Raji (cell line): ENCODE measurements around the gene SLC15A5.

ENCODE experiments used
- POLR2A ChIP-seq: IDR thresholded peaks from 2 replicates; pipeline ENCODE4 v1.6.1; 2011; ENCODE audit warnings: low read depth, low read length, control low read depth; ENCODE audit not compliant: insufficient read depth

Gene SLC15A5

DNA sequence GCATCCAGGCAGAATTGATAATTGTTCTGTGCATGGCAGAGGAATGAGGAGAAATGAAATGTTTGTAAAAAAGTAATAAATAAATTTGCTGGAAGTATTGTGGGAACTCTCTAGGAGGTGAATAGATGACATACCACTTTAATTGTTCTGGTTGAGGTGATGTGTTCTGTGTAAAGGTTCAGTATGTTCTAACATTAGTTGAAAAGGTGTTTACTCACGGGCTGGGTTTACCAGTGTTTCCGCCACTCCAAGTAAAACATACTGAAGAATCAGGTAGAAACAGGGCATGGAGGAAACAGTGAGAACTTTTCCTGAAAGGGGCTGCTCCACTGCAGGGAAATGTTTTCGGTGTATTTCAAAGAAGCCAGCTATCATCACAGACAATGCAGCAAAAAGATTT, 53.3 kb downstream of the SLC15A5 start:
- TF ChIP-seq POLR2A: no peak

GRCh38 chr12:16221776-16222175, 55.7 kb downstream of the SLC15A5 start:
- TF ChIP-seq POLR2A: no peak

GRCh38 chr12:16220120-16220519, 57.4 kb downstream of the SLC15A5 start:
- TF ChIP-seq POLR2A: no peak

DNA sequence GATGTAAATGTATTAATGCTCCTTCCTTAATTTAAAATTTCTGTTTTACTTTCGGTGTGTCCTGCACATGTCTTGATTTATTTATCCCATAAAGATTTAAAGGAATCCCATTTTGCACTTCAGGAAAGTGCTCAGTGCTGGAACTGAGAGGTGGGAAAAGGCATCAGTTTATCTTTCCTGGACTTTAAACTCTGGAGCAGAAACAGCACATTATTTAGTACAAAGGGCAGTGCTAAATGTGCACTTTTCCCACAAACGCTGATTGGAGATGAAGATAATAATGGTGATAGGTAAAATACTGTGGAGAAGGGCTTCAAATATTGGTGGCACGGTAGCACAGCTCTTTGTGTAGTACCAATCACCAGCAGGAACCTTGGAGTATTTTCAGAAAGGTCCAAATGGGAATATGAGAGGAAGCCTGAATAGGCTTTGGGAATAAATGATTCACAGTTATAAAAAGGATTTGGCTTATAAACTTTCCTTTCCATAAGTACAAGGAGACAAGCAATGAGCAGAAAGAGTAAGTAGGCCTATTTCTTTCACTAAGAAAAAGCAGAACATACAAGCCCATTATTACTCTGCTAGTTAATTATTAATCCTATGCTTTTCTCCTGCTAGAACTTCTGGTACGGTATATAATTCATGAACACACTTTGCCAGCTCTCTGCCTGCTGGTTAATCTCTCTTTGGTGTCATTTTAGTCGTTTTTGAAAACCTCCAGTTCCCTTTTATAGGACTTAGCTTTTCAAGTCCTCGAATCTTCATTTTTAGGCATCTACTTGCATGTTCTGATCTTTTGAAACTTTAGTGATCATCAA, 58.3 kb downstream of the SLC15A5 start:
- no peak for TF ChIP-seq POLR2A

DNA sequence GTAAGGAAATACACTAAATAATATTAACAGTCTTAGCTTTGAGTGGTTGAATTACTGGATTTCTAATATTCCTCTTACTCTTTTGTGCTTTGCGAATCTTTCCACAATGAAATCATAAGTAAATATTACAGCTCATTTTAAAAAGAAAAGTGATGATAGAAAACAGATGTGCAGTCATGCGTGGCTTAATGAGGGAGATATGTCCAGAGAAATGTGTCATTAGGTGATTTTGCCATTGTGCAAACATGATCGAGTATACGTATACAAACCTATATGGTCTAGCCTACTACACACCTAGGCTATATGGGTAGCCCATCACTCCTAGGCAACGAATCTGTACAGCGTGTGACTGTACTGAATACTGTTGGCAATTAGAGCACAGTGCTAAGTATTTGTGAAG, 59.3 kb downstream of the SLC15A5 start:
- no peak for TF ChIP-seq POLR2A

DNA sequence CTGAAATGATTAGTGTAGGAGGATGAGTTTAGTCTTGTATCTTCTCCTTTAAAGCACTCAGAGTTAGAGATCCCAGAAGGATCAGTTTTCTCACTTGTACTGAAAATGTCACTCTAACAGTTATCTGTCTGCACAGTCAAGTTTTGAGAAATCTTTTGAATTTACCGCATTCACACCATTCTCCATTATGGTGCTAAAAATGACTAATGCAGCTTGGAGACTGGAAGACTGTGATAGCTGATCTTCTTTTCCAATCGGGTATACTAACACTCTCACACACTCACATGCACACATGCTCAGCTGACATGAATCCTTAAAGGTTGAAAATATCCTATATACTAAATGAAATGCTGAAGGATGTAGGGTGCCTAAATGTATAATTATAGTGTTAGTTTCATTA, 65.8 kb downstream of the SLC15A5 start:
- TF ChIP-seq POLR2A: no peak

GRCh38 chr12:16198884-16199283, 78.6 kb downstream of the SLC15A5 start:
- TF ChIP-seq POLR2A: no peak

GRCh38 chr12:16197600-16197999, 79.9 kb downstream of the SLC15A5 start:
- TF ChIP-seq POLR2A: no peak

DNA sequence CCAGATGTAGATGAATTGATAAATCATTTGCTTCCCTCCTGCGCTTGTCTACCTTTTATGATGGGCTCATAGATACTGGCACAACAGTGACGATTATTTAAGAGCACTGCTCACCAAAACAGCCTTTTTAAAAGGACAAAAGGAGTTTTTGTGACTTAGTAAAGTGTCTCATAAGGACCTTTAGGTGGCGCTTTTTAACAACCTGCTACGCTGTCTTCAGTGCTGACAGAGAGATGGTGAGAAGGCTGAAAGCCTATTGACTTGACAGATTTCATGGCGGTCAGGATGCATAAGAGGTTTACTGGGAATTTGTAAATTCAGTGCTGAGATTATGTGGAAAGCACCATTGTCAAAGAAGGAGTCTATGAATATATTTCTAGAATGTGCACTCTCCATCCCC, 87.6 kb downstream of the SLC15A5 start:
- no peak for TF ChIP-seq POLR2A

- no peak for TF ChIP-seq POLR2A
Observed at GRCh38 chr12:16187660-16188059, 89.8 kb downstream of the SLC15A5 start.

DNA sequence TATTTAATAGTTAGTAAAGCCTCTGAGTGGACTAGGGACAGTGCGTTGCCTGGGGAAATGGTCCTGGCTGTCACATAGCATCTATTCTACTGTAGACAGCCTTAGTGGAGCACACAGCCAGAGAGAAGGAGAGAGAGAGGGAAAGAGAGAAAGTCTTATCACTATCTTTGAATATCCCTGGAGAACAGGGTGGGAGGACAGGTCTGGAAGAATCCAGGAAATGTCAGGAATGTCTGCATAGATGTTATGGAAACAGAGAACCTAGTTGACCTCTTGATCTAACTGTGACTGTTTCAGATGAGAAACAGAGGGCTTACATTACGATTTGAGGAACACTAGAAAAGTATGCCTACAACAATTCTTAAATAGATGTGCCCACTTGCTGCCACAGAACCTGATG, 92.8 kb downstream of the SLC15A5 start:
- no peak for TF ChIP-seq POLR2A

DNA sequence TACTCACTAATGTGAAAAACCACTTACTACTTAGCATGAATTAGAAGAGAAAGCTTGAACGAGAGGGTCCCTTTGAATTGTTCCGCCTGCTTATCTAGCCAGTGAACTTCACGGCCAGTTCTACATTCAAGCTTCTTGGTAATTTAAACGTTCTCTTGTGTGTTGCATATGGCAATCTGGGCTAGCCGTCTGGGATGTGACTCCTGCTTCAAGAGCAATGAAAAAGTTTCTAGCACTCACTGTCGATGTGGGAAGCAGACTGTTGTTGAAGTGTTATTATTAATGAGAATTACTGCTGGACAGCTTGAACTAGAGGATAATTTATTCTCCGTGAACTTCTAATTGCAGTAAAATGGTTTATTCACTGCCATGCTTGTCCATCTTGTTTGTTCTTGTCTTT, 93.9 kb downstream of the SLC15A5 start:
- TF ChIP-seq POLR2A: no peak

- no peak for TF ChIP-seq POLR2A
Observed at GRCh38 chr12:16175840-16176239, 101.6 kb downstream of the SLC15A5 start.

DNA sequence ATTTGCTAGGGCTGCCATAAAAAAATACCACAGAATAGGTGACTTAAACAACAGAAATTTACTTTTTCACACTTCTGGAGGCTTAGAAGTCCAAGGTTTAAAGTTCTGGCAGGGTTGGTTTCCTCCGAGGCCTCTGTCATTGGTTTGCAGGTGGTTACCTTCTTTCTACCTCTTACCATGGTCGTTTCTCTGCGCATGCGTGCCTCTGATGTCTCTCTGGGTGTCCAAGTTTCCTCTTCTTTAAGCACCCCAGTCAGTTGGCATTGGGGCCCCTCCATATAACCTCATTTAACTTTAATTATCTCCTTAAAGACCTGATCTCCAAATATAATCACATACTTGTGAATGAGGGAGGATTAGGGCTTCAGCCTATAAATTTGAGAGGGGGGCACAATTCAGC, 103.2 kb downstream of the SLC15A5 start:
- TF ChIP-seq POLR2A: no peak

DNA sequence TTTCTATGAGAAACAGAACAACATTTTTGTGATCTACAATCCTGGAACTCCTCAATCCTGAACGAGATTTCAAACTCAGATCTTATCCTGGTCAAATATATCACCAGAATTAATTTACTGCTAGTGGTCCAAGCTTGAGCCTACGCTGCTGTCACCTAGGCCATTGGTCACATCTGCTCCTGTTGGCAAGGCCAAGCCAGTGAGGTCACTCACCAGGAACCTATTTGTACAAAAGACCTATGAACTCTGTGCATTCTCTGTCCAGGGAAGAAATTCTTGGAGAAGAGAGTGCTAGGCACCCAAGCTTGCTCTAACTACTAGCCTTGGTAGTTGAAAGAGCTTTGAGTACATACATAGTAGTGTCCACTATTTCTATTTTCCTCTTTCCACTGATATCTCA, 106.1 kb downstream of the SLC15A5 start:
- TF ChIP-seq POLR2A: no peak

DNA sequence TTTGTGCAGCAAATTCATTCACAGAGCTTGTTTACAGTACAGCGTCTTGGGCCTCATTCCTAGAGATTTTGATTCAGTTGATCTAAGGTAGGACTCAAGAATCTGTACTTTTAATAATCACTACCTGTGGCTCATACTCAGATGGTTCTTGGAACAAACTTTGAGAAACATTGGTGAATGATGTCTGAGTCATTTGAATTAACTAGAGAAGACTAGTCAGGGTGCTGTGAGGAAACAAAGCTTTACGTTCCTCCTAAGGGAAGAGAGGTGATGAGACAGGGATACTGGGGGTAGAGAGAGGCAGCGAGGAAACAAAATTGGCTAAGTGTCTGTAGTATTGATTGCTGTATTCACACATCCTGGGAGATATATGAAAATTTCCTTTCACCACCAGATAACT, 109.4 kb downstream of the SLC15A5 start:
- no peak for TF ChIP-seq POLR2A
